HepG2 (cell line): ENCODE results near the gene HIPK2.

Experiments
- HNRNPUL1 ChIP-seq: fragments of 200-400 bp; formaldehyde crosslinking; IDR thresholded peaks from 2 replicates; pipeline ENCODE4 v1.6.1; 2017; ENCODE audit warnings: low read depth, mild to moderate bottlenecking, low read length, moderate library complexity
- MYC ChIP-seq: sonication (generic); formaldehyde crosslinking; IDR thresholded peaks from 2 replicates; pipeline ENCODE4 v1.9.0; 2021; ENCODE audit warnings: missing genetic modification reagents, borderline replicate concordance
- RFX1 ChIP-seq: fragments of 450-650 bp; IDR thresholded peaks from 2 replicates; pipeline ENCODE4 v1.6.1; 2017
- TBX3 ChIP-seq: fragments of 450-650 bp; IDR thresholded peaks from 2 replicates; pipeline ENCODE4 v1.6.1; 2017; ENCODE audit warnings: antibody characterized with exemption, mild to moderate bottlenecking, inconsistent platforms, borderline replicate concordance
- ZBTB7A ChIP-seq: sonication (generic); formaldehyde crosslinking; IDR thresholded peaks from 2 replicates; pipeline ENCODE4 v1.8.0; 2022; ENCODE audit warnings: mild to moderate bottlenecking, missing genetic modification reagents
- ZNF143 ChIP-seq: sonication (generic); formaldehyde crosslinking; IDR thresholded peaks from 2 replicates; pipeline ENCODE4 v1.4.0; 2020; ENCODE audit warnings: missing genetic modification reagents
- TF ChIP-seq, protein P1 (sequence below): sonication (generic); formaldehyde crosslinking; IDR thresholded peaks from 2 replicates; pipeline ENCODE4 v1.4.0; 2020; ENCODE audit warnings: low read depth, mild to moderate bottlenecking, missing genetic modification reagents
- TF ChIP-seq, protein P2 (sequence below): sonication (generic); formaldehyde crosslinking; IDR thresholded peaks from 2 replicates; pipeline ENCODE4 v1.4.0; 2020; ENCODE audit warnings: missing genetic modification reagents
- TF ChIP-seq, protein P3 (sequence below): sonication (generic); formaldehyde crosslinking; IDR thresholded peaks from 2 replicates; pipeline ENCODE4 v1.5.0; 2020; ENCODE audit warnings: missing genetic modification reagents

DNA sequence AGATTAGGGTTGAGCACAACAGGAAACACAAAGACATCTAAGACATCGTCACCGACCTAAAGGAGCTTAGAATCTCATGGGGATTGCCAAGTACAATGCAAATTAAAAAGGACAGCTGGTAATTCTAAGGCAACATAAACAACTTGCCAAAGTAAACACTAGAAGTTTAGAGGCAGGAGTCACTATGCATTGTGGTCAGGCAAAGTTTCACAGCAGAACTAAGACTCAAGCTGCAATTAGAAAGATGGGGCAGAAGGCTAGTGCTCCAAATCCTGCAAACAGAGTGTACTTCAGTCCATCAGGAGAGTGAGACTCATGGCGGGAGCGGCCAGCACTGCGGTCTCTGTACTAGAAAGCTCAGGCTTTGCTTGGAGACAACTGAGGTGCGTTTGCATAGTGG is 52.7 kb downstream of the HIPK2 start:
- TF ChIP-seq RFX1 (no peak), MYC (CRISPR knock-in tag) (no peak), ZBTB7A (CRISPR knock-in tag) (no peak), ZNF143 (CRISPR knock-in tag) (no peak), TBX3 (no peak), HNRNPUL1 (no peak)
- TF ChIP-seq, protein P1, sequence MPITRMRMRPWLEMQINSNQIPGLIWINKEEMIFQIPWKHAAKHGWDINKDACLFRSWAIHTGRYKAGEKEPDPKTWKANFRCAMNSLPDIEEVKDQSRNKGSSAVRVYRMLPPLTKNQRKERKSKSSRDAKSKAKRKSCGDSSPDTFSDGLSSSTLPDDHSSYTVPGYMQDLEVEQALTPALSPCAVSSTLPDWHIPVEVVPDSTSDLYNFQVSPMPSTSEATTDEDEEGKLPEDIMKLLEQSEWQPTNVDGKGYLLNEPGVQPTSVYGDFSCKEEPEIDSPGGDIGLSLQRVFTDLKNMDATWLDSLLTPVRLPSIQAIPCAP (CRISPR knock-in tag), result no peak
- TF ChIP-seq, protein P2, sequence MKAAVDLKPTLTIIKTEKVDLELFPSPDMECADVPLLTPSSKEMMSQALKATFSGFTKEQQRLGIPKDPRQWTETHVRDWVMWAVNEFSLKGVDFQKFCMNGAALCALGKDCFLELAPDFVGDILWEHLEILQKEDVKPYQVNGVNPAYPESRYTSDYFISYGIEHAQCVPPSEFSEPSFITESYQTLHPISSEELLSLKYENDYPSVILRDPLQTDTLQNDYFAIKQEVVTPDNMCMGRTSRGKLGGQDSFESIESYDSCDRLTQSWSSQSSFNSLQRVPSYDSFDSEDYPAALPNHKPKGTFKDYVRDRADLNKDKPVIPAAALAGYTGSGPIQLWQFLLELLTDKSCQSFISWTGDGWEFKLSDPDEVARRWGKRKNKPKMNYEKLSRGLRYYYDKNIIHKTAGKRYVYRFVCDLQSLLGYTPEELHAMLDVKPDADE (CRISPR knock-in tag), result no peak
- TF ChIP-seq, protein P3, sequence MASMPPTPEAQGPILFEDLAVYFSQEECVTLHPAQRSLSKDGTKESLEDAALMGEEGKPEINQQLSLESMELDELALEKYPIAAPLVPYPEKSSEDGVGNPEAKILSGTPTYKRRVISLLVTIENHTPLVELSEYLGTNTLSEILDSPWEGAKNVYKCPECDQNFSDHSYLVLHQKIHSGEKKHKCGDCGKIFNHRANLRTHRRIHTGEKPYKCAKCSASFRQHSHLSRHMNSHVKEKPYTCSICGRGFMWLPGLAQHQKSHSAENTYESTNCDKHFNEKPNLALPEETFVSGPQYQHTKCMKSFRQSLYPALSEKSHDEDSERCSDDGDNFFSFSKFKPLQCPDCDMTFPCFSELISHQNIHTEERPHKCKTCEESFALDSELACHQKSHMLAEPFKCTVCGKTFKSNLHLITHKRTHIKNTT (CRISPR knock-in tag), result no peak
